GM18520 (cell line): Measurements from ENCODE around the gene CCDC68.
"Not testable (repeated sequence)": the region's sequence is repeated elsewhere in the genome, so short reads cannot be mapped to it uniquely, and the experiment has no call there.

ENCODE experiments used
- ATAC-seq: cut with Tn5 transposase; IDR thresholded peaks from one replicate; pipeline ENCODE4 v1.9.1; 2021; ENCODE audit not compliant: unreplicated experiment

Gene CCDC68

GRCh38 chr18:54878159-54878622, 81.1 kb downstream of the CCDC68 start:
- ATAC-seq: no peak

- no peak for ATAC-seq
These were observed 82.2 kb downstream of the CCDC68 start for GRCh38 chr18:54877076-54877475.

- no peak for ATAC-seq
These were observed 84.2 kb downstream of the CCDC68 start for GRCh38 chr18:54875063-54875462.

GRCh38 chr18:54873884-54874255, 85.4 kb downstream of the CCDC68 start:
- no peak for ATAC-seq

GRCh38 chr18:54872681-54873080, 86.6 kb downstream of the CCDC68 start:
- no peak for ATAC-seq

- ATAC-seq: no peak
These were observed 88.0 kb downstream of the CCDC68 start for GRCh38 chr18:54871231-54871630.

GRCh38 chr18:54867131-54867530, 92.1 kb downstream of the CCDC68 start:
- no peak for ATAC-seq

- ATAC-seq: no peak
These were observed 98.3 kb downstream of the CCDC68 start for GRCh38 chr18:54860941-54861340.

GRCh38 chr18:54859667-54860421, 99.4 kb downstream of the CCDC68 start:
- ATAC-seq: no peak

- no peak for ATAC-seq
These were observed 101.8 kb downstream of the CCDC68 start for GRCh38 chr18:54857499-54857898.

- ATAC-seq: no peak
These were observed 103.1 kb downstream of the CCDC68 start for GRCh38 chr18:54856105-54856646.

- not testable (repeated sequence) for ATAC-seq
These were observed 104.2 kb downstream of the CCDC68 start for GRCh38 chr18:54855050-54855449.

GRCh38 chr18:54852780-54853675, 106.2 kb downstream of the CCDC68 start:
- ATAC-seq: no peak
